Heart left ventricle (tissue), 16 donors: Measurements from ENCODE around the gene ANTKMT. TPM values are rescaled to one million over a fixed set of nuclear protein-coding genes. Genes with fewer than 3 reads are reported as not detected.

Experiments
- ATAC-seq, 4 donors: fragments of 200-7000 bp; cut with Tn5 transposase; one replicate each; pipeline ENCODE4 v1.9.1; 2020 to 2022; ENCODE audit warnings: moderate library complexity in 4 of 4, mild to moderate bottlenecking in 3 of 4, moderate number of reproducible peaks in 1 of 4
- DNase-seq, 5 donors: peaks; one replicate each; pipeline ENCODE4 v3.0.0-alpha.2; 2020
- H3K27ac ChIP-seq, 12 donors: fragments of 200-600 bp; sonication (generic) in 4 of 12; one replicate each; pipeline versions ENCODE4 v1.5.0 to v1.8.0; 2016 to 2022; ENCODE audit warnings: mild to moderate bottlenecking in 2 of 12
- H3K27me3 ChIP-seq, 9 donors: fragments of 200-600 bp; sonication (generic) in 2 of 9; one replicate each; pipeline versions ENCODE4 v1.5.1 to v1.8.0; 2016 to 2022; ENCODE audit warnings: mild to moderate bottlenecking in 3 of 9
- H3K36me3 ChIP-seq, 9 donors: fragments of 200-600 bp; sonication (generic) in 2 of 9; one replicate each; pipeline versions ENCODE4 v1.5.0 to v1.8.0; 2018 to 2022; ENCODE audit warnings: mild to moderate bottlenecking in 2 of 9
- H3K4me1 ChIP-seq, 12 donors: fragments of 200-600 bp; sonication (generic) in 4 of 12; one replicate each; pipeline versions ENCODE4 v1.5.0 to v1.8.0; 2016 to 2022; ENCODE audit warnings: mild to moderate bottlenecking in 3 of 12
- H3K4me3 ChIP-seq, 12 donors: fragments of 200-600 bp; sonication (generic) in 4 of 12; one replicate each; pipeline versions ENCODE4 v1.5.0 to v1.8.0; 2017 to 2022; ENCODE audit warnings: mild to moderate bottlenecking in 9 of 12, moderate library complexity in 4 of 12
- H3K9me3 ChIP-seq, 12 donors: fragments of 200-600 bp; sonication (generic) in 4 of 12; one replicate each; pipeline versions ENCODE4 v1.5.0 to v1.8.0; 2016 to 2022; ENCODE audit warnings: mild to moderate bottlenecking in 1 of 12
- POLR2A ChIP-seq, 2 donors: fragments of 450-650 bp; IDR thresholded peaks; one replicate each; pipeline ENCODE4 v1.6.1; 2017; ENCODE audit warnings: antibody characterized with exemption in 2 of 2, mild to moderate bottlenecking in 2 of 2, moderate library complexity in 2 of 2
- WGBS, 4 donors: extraction: QIAGEN DNeasy Blood & Tissue Kit in 2 of 4; methylation state at CpG; one replicate each; pipeline versions ENCODE4 v1.1.5 to v1.1.7; 2013 to 2018; 5-methylcytosine and 5-hydroxymethylcytosine counted together
- intact Hi-C, 10 donors: fragments of 100-400 bp; cut with DNase I; formaldehyde crosslinking; loops; one replicate each; pipeline versions ENCODE4 v1.11.1 to v1.14.2; 2022
- polyA plus RNA-seq, 2 donors: library from polyadenylated mRNA; stranded (reverse); fragments of 200-250 nt; gene quantifications; one replicate each; pipeline ENCODE4 v1.2.3, GENCODE V29; 2013
- total RNA-seq, 9 donors: library from RNA; depleted of rRNA in 2 of 9; stranded (reverse); fragments of >200 nt in 2 of 9; fragmentation: NEBNext Ultra II Directional in 3 of 9; extraction: Animal tissue kit (Norgen Biotek cat#: 25700) in 3 of 9; gene quantifications; one replicate each; pipeline versions ENCODE4 v1.1.0 to v1.2.4, GENCODE V29; 2016 to 2023
- TF ChIP-seq, protein P1 (sequence below), 12 donors: fragments of 200-600 bp; sonication (generic) in 4 of 12; IDR thresholded peaks; one replicate each; pipeline versions ENCODE4 v1.5.0 to v1.8.0; 2018 to 2022; ENCODE audit warnings: antibody characterized with exemption in 12 of 12, mild to moderate bottlenecking in 5 of 12
- donor health status: ischemic (EF 13 %, LVEDD 7.1; RV severe dilation, severe dysfunction).
- donor health status: healthy with polysubstance abuse.
- donor health status: DM: no; HTN: yes; CAD: no.
- donor health status: DM: no; HTN: no; CAD: no.
- donor health status: ischemic (EF 25% LVEDD 6.9; RV normal size, moderate dysfunction).
- donor health status: ischemic (EF 25% LVEDD 5.7; RV mildly dilated, moderate dysfunction).
- donor health status: healthy.
- donor health status: DM: yes; HTN: yes; CAD: no.
- donor health status: ischemic (EF 35%, LVEDD 5.7; RV mildly dilated, moderate dysfunction).
- donor health status: nonischemic (EF 11% LVEDD 7.7; RV severe dilation, severe dysfunction).
- donor health status: DM: yes; HTN: yes; CAD: no.
- donor health status: PGD.
- donor health status: ischemic (EF 29% LVEDD 5.4; RV normal size, mild dysfunction).
- donor health status: nonischemic (EF 23%, LVEDD 6.1; RV moderate dilation, normal function).

Gene ANTKMT
- total and polyA plus RNA-seq, 11 donors: 22.9 to 48.6 (median 36.0) TPM

DNA sequence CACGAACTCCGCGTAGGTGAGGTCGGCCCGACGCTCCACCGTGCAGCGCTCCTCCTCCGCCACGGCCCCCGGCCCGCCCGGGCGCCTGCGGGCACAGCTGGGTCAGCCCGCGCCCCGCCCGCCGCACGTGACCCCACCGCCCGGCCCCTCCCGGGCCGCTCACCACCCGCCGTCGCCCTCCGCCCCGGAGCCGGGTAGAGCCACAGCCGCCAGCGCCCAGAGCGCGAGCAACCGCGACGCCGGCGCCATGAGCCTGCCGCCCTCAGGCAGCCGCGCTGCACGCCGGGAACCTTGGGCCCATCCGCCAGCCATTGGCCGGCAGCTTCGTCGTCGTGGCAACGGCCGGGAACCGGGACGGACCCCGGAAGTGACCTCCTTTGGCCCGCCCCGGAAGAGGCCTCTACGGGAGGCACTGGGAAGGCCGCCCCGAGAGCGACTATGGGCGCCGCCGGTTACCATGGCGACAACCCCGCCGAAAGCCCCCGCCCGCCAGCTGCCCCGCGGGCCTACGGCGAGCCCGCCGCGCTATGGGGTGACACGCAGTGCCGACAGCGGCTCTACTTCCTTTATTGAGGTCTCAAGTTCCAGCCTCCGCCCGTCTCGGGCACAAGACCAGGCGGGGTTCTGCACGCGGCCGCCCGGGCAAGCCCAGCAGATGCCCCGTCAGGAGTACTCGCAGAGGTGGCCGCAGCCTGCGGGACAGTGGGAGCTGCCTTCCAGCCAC, 36.7 kb upstream of the ANTKMT start, which contains the start of gene JMJD8:
Gene JMJD8 (minus strand): TSS at position 264 of the 724 bp plus-strand sequence. CDS start 15 bp downstream, at position 249.
- peaks cover 0 to 41% (median 24%) of the 10 kb centered on the region in 9 donors for H3K36me3 ChIP-seq
- 2 to 7% (median 4%) methylated on average over 19 to 91 of the region's 91 CpGs for WGBS, 4 donors
- peak within 1 kb of the TSS in 11 of 12 donors; percentile 62 to 91 (median 79) for H3K27ac ChIP-seq
- no peaks in the 10 kb centered on the region for H3K27me3 ChIP-seq
- TF ChIP-seq, protein P1, sequence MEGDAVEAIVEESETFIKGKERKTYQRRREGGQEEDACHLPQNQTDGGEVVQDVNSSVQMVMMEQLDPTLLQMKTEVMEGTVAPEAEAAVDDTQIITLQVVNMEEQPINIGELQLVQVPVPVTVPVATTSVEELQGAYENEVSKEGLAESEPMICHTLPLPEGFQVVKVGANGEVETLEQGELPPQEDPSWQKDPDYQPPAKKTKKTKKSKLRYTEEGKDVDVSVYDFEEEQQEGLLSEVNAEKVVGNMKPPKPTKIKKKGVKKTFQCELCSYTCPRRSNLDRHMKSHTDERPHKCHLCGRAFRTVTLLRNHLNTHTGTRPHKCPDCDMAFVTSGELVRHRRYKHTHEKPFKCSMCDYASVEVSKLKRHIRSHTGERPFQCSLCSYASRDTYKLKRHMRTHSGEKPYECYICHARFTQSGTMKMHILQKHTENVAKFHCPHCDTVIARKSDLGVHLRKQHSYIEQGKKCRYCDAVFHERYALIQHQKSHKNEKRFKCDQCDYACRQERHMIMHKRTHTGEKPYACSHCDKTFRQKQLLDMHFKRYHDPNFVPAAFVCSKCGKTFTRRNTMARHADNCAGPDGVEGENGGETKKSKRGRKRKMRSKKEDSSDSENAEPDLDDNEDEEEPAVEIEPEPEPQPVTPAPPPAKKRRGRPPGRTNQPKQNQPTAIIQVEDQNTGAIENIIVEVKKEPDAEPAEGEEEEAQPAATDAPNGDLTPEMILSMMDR (IDR thresholded peaks at IDR 0.05): no peak
- TF ChIP-seq POLR2A (IDR thresholded peaks at IDR 0.05): peak in 1 of 2 donors; percentile 80
- H3K4me1 ChIP-seq: peaks cover 14 to 70% (median 52%) of the 10 kb centered on the region in 12 donors
- no peaks in the 10 kb centered on the region for H3K9me3 ChIP-seq
- ATAC-seq: peak; percentile 72 to 83 (median 74)
- H3K4me3 ChIP-seq: peak within 1 kb of the TSS; percentile 46 to 86 (median 64)
- intact Hi-C loops: no loop called here
- peak; percentile 98 to 99 (median 98) for DNase-seq

- Histone ChIP-seq H3K27me3 (no peaks in the 10 kb centered on the region), H3K4me3 (peak overlapping the region; percentile 46 to 86 (median 64)), H3K9me3 (no peaks in the 10 kb centered on the region), H3K36me3 (peaks cover 0 to 41% (median 24%) of the 10 kb centered on the region in 9 donors), H3K27ac (peak overlapping the region in 5 of 12 donors; percentile 62 to 86 (median 76)), H3K4me1 (peaks cover 14 to 74% (median 55%) of the 10 kb centered on the region in 12 donors)
- intact Hi-C loops: no loop called here
- no peak for TF ChIP-seq POLR2A (IDR thresholded peaks at IDR 0.05)
- TF ChIP-seq, protein P1 (IDR thresholded peaks at IDR 0.05): no peak
- ATAC-seq: no peak
- DNase-seq: peak in 1 of 5 donors; percentile 51
- 92 to 94% (median 94%) methylated on average over 45 to 61 of the region's 61 CpGs for WGBS, 4 donors
Observed at GRCh38 chr16:684961-685696, 35.8 kb upstream of the ANTKMT start.

GRCh38 chr16:685967-686366, 35.0 kb upstream of the ANTKMT start:
- Histone ChIP-seq H3K4me1 (peaks cover 14 to 76% (median 57%) of the 10 kb centered on the region in 12 donors), H3K9me3 (no peaks in the 10 kb centered on the region), H3K4me3 (no peak overlapping the region), H3K27me3 (no peaks in the 10 kb centered on the region), H3K27ac (no peak overlapping the region), H3K36me3 (peaks cover 0 to 41% (median 24%) of the 10 kb centered on the region in 9 donors)
- 65 to 93% (median 70%) methylated on average over 2 to 10 of the region's 10 CpGs for WGBS, 4 donors
- no peak for DNase-seq
- intact Hi-C loops: no loop called here
- no peak for TF ChIP-seq POLR2A (IDR thresholded peaks at IDR 0.05)
- TF ChIP-seq, protein P1 (IDR thresholded peaks at IDR 0.05): peak in 7 of 12 donors; percentile 13 to 41 (median 34)
- ATAC-seq: no peak
